K562 (cell line): Measurements from ENCODE around the gene LAMB1. TPM values are rescaled to one million over a fixed set of nuclear protein-coding genes. Genes with fewer than 3 reads are reported as not detected.
A peak's percentile ranks its signal among the peaks of the same experiment; 100 is the strongest.

Experiments
- ATAC-seq: fragments of 200-7000 bp; cut with Tn5 transposase; 3 replicates; pipeline ENCODE4 v1.9.1; 2020; ENCODE audit warnings: moderate library complexity
- BruUV-seq: library from RNA; stranded (reverse); fragments of 400-500 nt; replicated peaks from 2 replicates; lab custom pipeline; 2021; lab: Mats Ljungman, UMichigan
- CTCF ChIA-PET: fragments of 300-600 bp; formaldehyde crosslinking; extraction: SDS; loops from one replicate; lab custom pipeline; 2021; ENCODE audit warnings: low intra/inter-chr PET ratio; lab: Yijun Ruan, JAX
- POLR2A ChIA-PET: fragments of 300-600, 350-650 bp; sonication (Branson Sonifier 250); formaldehyde crosslinking; extraction: SDS; loops from one replicate; lab custom pipeline; 2021; ENCODE audit warnings: antibody characterized with exemption, inconsistent platforms; lab: Yijun Ruan, JAX
- DNase-seq, 4 experiments: peaks; one replicate each; pipeline versions ENCODE4 v3.0.0 to v3.0.0-alpha.2; 2011 to 2018; ENCODE audit warnings: low spot score in 3 of 4, mixed read lengths in 3 of 4; ENCODE audit errors: extremely low read depth in 1 of 4
- FAIRE-seq: peaks from 2 replicates; lab custom pipeline; 2011; peaks lifted over from hg19 to GRCh38; lab: Jason Lieb, UNC
- H2AFZ ChIP-seq: 2 replicates; pipeline ENCODE4 v1.6.0; 2011; ENCODE audit warnings: low read depth, low read length, control low read depth, inconsistent platforms
- H3K27ac ChIP-seq: fragments of 200-600 bp; 3 replicates; pipeline ENCODE4 v1.8.0; 2011; ENCODE audit warnings: low read depth, mild to moderate bottlenecking, control low read depth, inconsistent platforms, low read length, moderate library complexity, mixed read lengths; ENCODE audit errors: extremely low read depth
- H3K27me3 ChIP-seq, 2 experiments: fragments of 300-600 bp in 1 of 2; 2 replicates in 1 of 2; 3 replicates in 1 of 2; pipeline versions ENCODE4 v1.6.0 to v1.8.0; 2011; ENCODE audit warnings: inconsistent platforms in 2 of 2, low read length in 2 of 2, mild to moderate bottlenecking in 1 of 2, mixed read lengths in 1 of 2, moderate library complexity in 1 of 2; ENCODE audit not compliant: control insufficient read depth in 2 of 2, insufficient read depth in 2 of 2
- H3K36me3 ChIP-seq: fragments of 300-600 bp; 3 replicates; pipeline ENCODE4 v1.8.0; 2011; ENCODE audit warnings: mild to moderate bottlenecking, low read length, inconsistent platforms; ENCODE audit not compliant: control insufficient read depth, insufficient read depth
- H3K4me1 ChIP-seq, 2 experiments: fragments of 200-600 bp in 1 of 2; replicated peaks in 1 of 2; 2 replicates in 1 of 2; 3 replicates in 1 of 2; pipeline versions ENCODE4 v1.5.1 to v1.8.0; 2011; ENCODE audit warnings: inconsistent platforms in 2 of 2, low read length in 2 of 2, mild to moderate bottlenecking in 1 of 2, mixed read lengths in 1 of 2, moderate library complexity in 1 of 2; ENCODE audit not compliant: control insufficient read depth in 2 of 2, insufficient read depth in 2 of 2
- H3K4me2 ChIP-seq: 2 replicates; pipeline ENCODE4 v1.6.1; 2011; ENCODE audit warnings: low read length, control low read depth, inconsistent platforms, mixed read lengths; ENCODE audit not compliant: insufficient read depth
- H3K4me3 ChIP-seq: fragments of 200-600 bp; sonication (generic), shearing (Covaris generic); 2 replicates; pipeline ENCODE4 v1.5.1; 2016; ENCODE audit warnings: control low read depth, inconsistent platforms
- H3K79me2 ChIP-seq: fragments of 200-600 bp; 3 replicates; pipeline ENCODE4 v1.8.0; 2011; ENCODE audit warnings: low read length, inconsistent platforms; ENCODE audit not compliant: control insufficient read depth, insufficient read depth
- H3K9ac ChIP-seq, 2 experiments: 2 replicates each; pipeline versions ENCODE4 v1.6.0 to v1.6.1; 2011; ENCODE audit warnings: low read depth in 2 of 2, low read length in 2 of 2, control low read depth in 1 of 2, inconsistent platforms in 1 of 2, mild to moderate bottlenecking in 1 of 2, mixed read lengths in 1 of 2; ENCODE audit not compliant: insufficient read depth in 1 of 2
- H3K9me1 ChIP-seq: one replicate; pipeline ENCODE4 v1.6.0; 2011; ENCODE audit warnings: inconsistent platforms, mild to moderate bottlenecking, low read length, moderate library complexity; ENCODE audit not compliant: control insufficient read depth, insufficient read depth
- H3K9me3 ChIP-seq: replicated peaks from 2 replicates; pipeline ENCODE4 v1.5.1; 2011; ENCODE audit warnings: low read depth, low read length, inconsistent platforms; ENCODE audit not compliant: control insufficient read depth, insufficient read depth
- H4K20me1 ChIP-seq: replicated peaks from 2 replicates; pipeline ENCODE4 v1.6.1; 2011; ENCODE audit warnings: low read length, inconsistent platforms, mixed read lengths; ENCODE audit not compliant: control insufficient read depth, insufficient read depth
- CEBPB ChIP-seq: fragments of 450-650 bp; IDR thresholded peaks from 2 replicates; pipeline ENCODE4 v1.6.1; 2016; ENCODE audit warnings: missing genetic modification characterization, missing compliant biosample characterization
- CHCHD3 ChIP-seq: fragments of 250-450 bp; sonication (Bioruptor Pico); IDR thresholded peaks from 2 replicates; pipeline ENCODE4 v2.1.2; 2022; ENCODE audit warnings: mild to moderate bottlenecking
- CXXC5 ChIP-seq: fragments of 250-450 bp; sonication (Bioruptor Pico); IDR thresholded peaks from 2 replicates; pipeline ENCODE4 v1.8.0; 2022; ENCODE audit warnings: inconsistent platforms, mild to moderate bottlenecking, moderate library complexity
- POLR2AphosphoS5 ChIP-seq: IDR thresholded peaks from 2 replicates; pipeline ENCODE4 v1.6.1; 2011; ENCODE audit warnings: mild to moderate bottlenecking, low read depth, low read length, moderate library complexity; ENCODE audit not compliant: control insufficient read depth, insufficient read depth
- XRCC5 ChIP-seq: fragments of 200-400 bp; formaldehyde crosslinking; IDR thresholded peaks from 2 replicates; pipeline ENCODE4 v1.6.1; 2017; ENCODE audit warnings: low read depth, mild to moderate bottlenecking, low read length
- ZC3H11A ChIP-seq: IDR thresholded peaks from 2 replicates; pipeline ENCODE4 v1.6.1; 2012; ENCODE audit warnings: low read depth, low read length, improper control_type of control experiment
- ZNF133 ChIP-seq: fragments of 250-450 bp; sonication (Bioruptor Pico); IDR thresholded peaks from 2 replicates; pipeline ENCODE4 v1.4.0; 2020; ENCODE audit warnings: mild to moderate bottlenecking
- ZNF232 ChIP-seq: sonication (generic); formaldehyde crosslinking; IDR thresholded peaks from 2 replicates; pipeline ENCODE4 v1.8.0; 2022; ENCODE audit warnings: mild to moderate bottlenecking, missing genetic modification reagents
- WGBS: fragments of 100-300 bp; shearing (Covaris generic); methylation state at CpG from one replicate; pipeline ENCODE4 v1.1.6; 2016; ENCODE audit warnings: low coverage, mixed read lengths; ENCODE audit not compliant: insufficient coverage; ENCODE audit errors: missing lambda C conversion rate; 5-methylcytosine and 5-hydroxymethylcytosine counted together
- in situ Hi-C: fragments of 300-500 bp; cut with MboI; formaldehyde crosslinking; loops from 4 replicates; pipeline ENCODE4 v1.15.0; 2018; ENCODE audit warnings: inconsistent platforms, mixed read lengths
- intact Hi-C: fragments of 100-400 bp; cut with micrococcal nuclease; formaldehyde crosslinking; loops from 2 replicates; pipeline ENCODE4 v1.14.2; 2022
- polyA plus RNA-seq, 8 experiments: library from polyadenylated mRNA; depleted of rRNA in 4 of 8; stranded (reverse) in 5 of 8; unstranded in 3 of 8; fragments of >200 nt; fragmentation: Nextera tagmentation in 2 of 8; fragmentation: Illumina TruSeq in 1 of 8; extraction: Ambion mirVana in 2 of 8; extraction: Trizol in 1 of 8; gene quantifications; 2 replicates each; pipeline versions ENCODE4 v1.2.1 to v1.2.3, GENCODE V29; 2011 to 2014; ENCODE audit warnings: inconsistent platforms in 1 of 8, missing spikeins in 1 of 8
- total RNA-seq, 7 experiments: library from RNA; depleted of rRNA in 6 of 7; stranded (reverse); fragments of >200 nt in 6 of 7; fragmentation: Illumina TruSeq in 2 of 7; extraction: Trizol in 2 of 7; gene quantifications; 2 replicates each; pipeline versions ENCODE4 v1.2.1 to v1.2.3, GENCODE V29; 2011 to 2021; ENCODE audit warnings: low replicate concordance in 1 of 7
- TF ChIP-seq, protein P1 (sequence below): fragments of 450-650 bp; IDR thresholded peaks from 2 replicates; pipeline ENCODE4 v1.6.1; 2018; ENCODE audit not compliant: partially characterized antibody

Gene LAMB1
- total and polyA plus RNA-seq, 9 of the 15 experiments (the other 6 are each of a cell fraction or from before 2014, with no cell fraction given): 6.0 to 17.7 (median 12.3) TPM

DNA sequence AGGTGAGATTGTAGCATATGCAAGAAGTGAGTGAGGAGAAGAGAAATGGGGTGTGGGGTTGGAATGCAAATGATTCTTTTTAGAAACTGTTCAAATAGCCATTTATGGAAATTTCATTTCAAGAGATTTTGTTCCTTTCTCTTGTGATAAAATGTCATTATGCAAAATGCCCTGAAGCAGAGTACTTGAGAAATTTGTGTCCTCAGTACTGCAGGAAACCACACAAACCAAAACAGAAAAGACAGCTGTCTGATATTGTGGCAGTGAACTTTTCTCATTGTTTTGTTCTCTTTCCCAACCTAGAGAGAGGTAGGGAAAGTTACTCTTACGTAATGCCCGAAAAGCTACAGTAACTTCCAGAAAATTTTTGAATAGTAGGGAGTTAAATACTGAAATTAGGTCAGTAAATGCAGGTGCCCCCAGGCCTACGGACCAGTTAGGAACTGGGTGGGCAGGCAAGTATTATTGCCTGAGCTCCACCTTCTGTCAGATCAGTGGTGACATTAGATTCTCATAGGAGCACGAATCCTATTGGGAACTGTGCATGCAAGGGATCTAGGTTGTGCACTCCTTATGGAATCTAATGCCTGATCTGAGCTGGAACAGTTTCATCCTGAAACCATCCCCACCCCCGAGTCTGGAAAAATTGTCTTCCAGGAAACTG lies 78.0 kb downstream of the LAMB1 start (continued):
- TF ChIP-seq, protein P1, sequence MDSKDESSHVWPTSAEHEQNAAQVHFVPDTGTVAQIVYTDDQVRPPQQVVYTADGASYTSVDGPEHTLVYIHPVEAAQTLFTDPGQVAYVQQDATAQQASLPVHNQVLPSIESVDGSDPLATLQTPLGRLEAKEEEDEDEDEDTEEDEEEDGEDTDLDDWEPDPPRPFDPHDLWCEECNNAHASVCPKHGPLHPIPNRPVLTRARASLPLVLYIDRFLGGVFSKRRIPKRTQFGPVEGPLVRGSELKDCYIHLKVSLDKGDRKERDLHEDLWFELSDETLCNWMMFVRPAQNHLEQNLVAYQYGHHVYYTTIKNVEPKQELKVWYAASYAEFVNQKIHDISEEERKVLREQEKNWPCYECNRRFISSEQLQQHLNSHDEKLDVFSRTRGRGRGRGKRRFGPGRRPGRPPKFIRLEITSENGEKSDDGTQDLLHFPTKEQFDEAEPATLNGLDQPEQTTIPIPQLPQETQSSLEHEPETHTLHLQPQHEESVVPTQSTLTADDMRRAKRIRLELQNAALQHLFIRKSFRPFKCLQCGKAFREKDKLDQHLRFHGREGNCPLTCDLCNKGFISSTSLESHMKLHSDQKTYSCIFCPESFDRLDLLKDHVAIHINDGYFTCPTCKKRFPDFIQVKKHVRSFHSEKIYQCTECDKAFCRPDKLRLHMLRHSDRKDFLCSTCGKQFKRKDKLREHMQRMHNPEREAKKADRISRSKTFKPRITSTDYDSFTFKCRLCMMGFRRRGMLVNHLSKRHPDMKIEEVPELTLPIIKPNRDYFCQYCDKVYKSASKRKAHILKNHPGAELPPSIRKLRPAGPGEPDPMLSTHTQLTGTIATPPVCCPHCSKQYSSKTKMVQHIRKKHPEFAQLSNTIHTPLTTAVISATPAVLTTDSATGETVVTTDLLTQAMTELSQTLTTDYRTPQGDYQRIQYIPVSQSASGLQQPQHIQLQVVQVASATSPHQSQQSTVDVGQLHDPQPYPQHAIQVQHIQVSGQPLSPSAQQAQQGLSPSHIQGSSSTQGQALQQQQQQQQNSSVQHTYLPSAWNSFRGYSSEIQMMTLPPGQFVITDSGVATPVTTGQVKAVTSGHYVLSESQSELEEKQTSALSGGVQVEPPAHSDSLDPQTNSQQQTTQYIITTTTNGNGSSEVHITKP: no peak
- peak; percentile 59 for TF ChIP-seq CEBPB (tag)
- TF ChIP-seq XRCC5: no peak
- TF ChIP-seq, all 486 proteins: peak for 4

DNA sequence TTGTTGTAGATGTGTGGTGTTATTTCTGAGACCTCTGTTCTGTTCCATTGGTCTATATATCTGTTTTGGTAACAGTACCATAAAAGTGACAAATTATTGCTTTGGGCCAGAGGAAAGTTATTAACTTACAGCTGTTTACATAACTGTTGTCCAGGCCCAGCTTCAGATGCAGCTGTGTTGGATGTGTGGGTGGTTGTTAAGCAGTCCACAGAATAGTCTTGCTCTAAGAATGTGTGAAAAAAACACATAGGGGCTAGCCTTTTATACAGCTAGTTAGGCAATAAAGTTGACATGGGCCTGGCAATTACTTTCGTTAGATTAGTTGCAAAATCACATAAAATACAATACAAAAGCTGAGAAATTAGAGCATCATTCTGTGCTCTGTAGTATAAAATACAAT lies 80.1 kb downstream of the LAMB1 start:
- BruUV-seq: no TSS peak
- no peak overlapping the region for H3K4me2 ChIP-seq
- ATAC-seq (no peak), FAIRE-seq (no peak), DNase-seq (no peak)
- H3K27me3 ChIP-seq: no peaks in the 10 kb centered on the region
- no peaks in the 10 kb centered on the region for H3K4me1 ChIP-seq
- no peak overlapping the region for H3K27ac ChIP-seq
- H3K4me3 ChIP-seq: no peak overlapping the region
- H3K79me2 ChIP-seq: no peaks in the 10 kb centered on the region
- intact Hi-C loops: no loop called here
- WGBS: 95% methylated on average over 1 of the region's 1 CpG
- CTCF ChIA-PET: no interaction called here
- peaks cover 95% of the 10 kb centered on the region for H3K36me3 ChIP-seq
- H3K9me1 ChIP-seq: no peaks in the 10 kb centered on the region
- in situ Hi-C loops: no loop called here
- H3K9me3 ChIP-seq: no peaks in the 10 kb centered on the region
- TF ChIP-seq CHCHD3 (CRISPR knock-in tag) (no peak), ZNF133 (CRISPR knock-in tag) (no peak), ZNF232 (CRISPR knock-in tag) (no peak), POLR2AphosphoS5 (0 out of 2 replicates have a peak, but pooled peaks have one; percentile 8), CXXC5 (CRISPR knock-in tag) (no peak), ZC3H11A (no peak)
- no peak overlapping the region for H3K9ac ChIP-seq
- POLR2A ChIA-PET: interaction anchor here (2.3 kb wide), 1 partner anchor 10 kb away, joined by 6 read pairs; no protein-coding TSS in a partner anchor
- no peak overlapping the region for H2AFZ ChIP-seq
- H4K20me1 ChIP-seq: no peaks in the 10 kb centered on the region
